ENCODE data around the gene CRAT. TPM values are rescaled to one million over a fixed set of nuclear protein-coding genes. Genes with fewer than 3 reads are reported as not detected.
A peak's percentile ranks its signal among the peaks of the same experiment; 100 is the strongest.

CRAT gene
- total RNA-seq, 2 experiments from 2014 or later, result 1.8 to 6.5 TPM

GRCh38 chr9:129101279-129101678 lies 9.3 kb downstream of the CRAT start:
- Histone ChIP-seq H3K4me3 (ENCODE audit: low read depth, low read length, poor library complexity, severe bottlenecking) (no peak overlapping the region), H3K36me3 (ENCODE audit: insufficient read depth, low read length) (no peaks in the 10 kb centered on the region), H3K4me1 (ENCODE audit: insufficient read depth, low read length, poor library complexity, severe bottlenecking) (no peaks in the 10 kb centered on the region), H2AFZ (ENCODE audit: low read length) (no peak overlapping the region), H3K79me2 (ENCODE audit: insufficient read depth, low read depth, low read length) (no peaks in the 10 kb centered on the region), H4K20me1 (ENCODE audit: insufficient read depth, low read length) (no peaks in the 10 kb centered on the region), H3K4me2 (ENCODE audit: low read length) (no peak overlapping the region), H3K9me3 (ENCODE audit: low read length) (no peaks in the 10 kb centered on the region), H3K27ac (ENCODE audit: low read depth, low read length, poor library complexity, severe bottlenecking) (no peak overlapping the region), H3K9me2 (ENCODE audit: insufficient read depth, low read length) (no peaks in the 10 kb centered on the region)
- ChIA-PET POLR2A (no interaction called here), CTCF (ENCODE audit: unreplicated experiment) (no interaction called here)
- intact Hi-C loops (cut with micrococcal nuclease; ENCODE audit: unreplicated experiment), result no loop called here
- TF ChIP-seq EZH2phosphoT487 (IDR thresholded peaks at IDR 0.05; ENCODE audit: borderline replicate concordance, low read depth, low read length) (no peak), CTCF (conservative IDR thresholded peaks at IDR 0.05; ENCODE audit: low read length) (no peak)
- DNase-seq (ENCODE audit: low spot score), result no peak
- no TSS peak for BruUV-seq (replicated peaks)

DNA sequence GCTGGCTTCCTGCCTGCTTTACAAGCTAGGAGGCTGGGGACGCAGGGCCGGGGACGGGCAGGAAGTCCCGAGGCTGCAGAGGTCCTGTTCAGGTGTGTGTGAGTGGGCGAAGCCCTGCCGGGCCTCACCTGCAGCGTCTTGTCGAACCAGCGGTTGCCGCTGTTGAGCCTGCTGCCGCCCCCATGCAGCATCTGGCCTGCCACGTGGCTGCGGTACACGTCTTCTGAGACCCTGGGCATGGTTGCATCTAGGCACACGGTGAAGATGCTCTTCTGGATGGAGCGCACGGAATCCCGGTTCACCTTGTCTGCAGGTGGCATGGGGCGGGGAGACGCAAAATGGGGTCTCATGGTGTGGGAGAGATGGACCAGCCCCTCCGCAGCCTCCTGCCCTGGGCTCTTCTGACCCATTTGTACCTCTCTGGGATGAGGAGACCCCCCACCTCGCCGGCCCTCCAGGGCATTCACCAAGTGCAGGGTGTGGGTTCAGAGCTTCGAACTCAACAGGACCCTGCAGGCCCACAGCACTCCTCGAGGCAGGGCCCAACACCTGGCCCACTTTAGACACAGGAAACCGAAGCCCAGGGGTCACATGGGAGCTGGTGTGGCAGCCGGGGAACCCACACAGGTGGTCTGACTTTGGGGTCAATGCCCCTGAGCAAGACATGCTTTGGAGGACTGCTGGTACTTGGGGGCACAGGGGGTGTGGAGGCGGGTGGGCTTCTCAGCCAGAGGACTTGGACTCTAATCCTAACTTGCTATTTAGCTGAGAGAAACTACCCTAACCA lies 10.0 kb downstream of the CRAT start:
- peak; percentile 56 for DNase-seq (ENCODE audit: low spot score)
- H3K4me1 ChIP-seq (ENCODE audit: insufficient read depth, low read length, poor library complexity, severe bottlenecking), result no peaks in the 10 kb centered on the region
- H2AFZ ChIP-seq (ENCODE audit: low read length), result 0 out of 2 replicates have a peak overlapping the region, but pooled peaks have one; percentile 8
- no peak overlapping the region for H3K27ac ChIP-seq (ENCODE audit: low read depth, low read length, poor library complexity, severe bottlenecking)
- CTCF ChIA-PET (ENCODE audit: unreplicated experiment), result no interaction called here
- H4K20me1 ChIP-seq (ENCODE audit: insufficient read depth, low read length), result no peaks in the 10 kb centered on the region
- TF ChIP-seq EZH2phosphoT487 (IDR thresholded peaks at IDR 0.05; ENCODE audit: borderline replicate concordance, low read depth, low read length), result no peak
- peak; percentile 62 for TF ChIP-seq CTCF (conservative IDR thresholded peaks at IDR 0.05; ENCODE audit: low read length)
- no TSS peak for BruUV-seq (replicated peaks)
- POLR2A ChIA-PET, result no interaction called here
- intact Hi-C loops (cut with micrococcal nuclease; ENCODE audit: unreplicated experiment), result no loop called here
- H3K4me3 ChIP-seq (ENCODE audit: low read depth, low read length, poor library complexity, severe bottlenecking), result no peak overlapping the region
- H3K79me2 ChIP-seq (ENCODE audit: insufficient read depth, low read depth, low read length), result no peaks in the 10 kb centered on the region
- no peak overlapping the region for H3K4me2 ChIP-seq (ENCODE audit: low read length)
- H3K9me2 ChIP-seq (ENCODE audit: insufficient read depth, low read length), result no peaks in the 10 kb centered on the region
- no peaks in the 10 kb centered on the region for H3K36me3 ChIP-seq (ENCODE audit: insufficient read depth, low read length)
- H3K9me3 ChIP-seq (ENCODE audit: low read length), result no peaks in the 10 kb centered on the region

DNA sequence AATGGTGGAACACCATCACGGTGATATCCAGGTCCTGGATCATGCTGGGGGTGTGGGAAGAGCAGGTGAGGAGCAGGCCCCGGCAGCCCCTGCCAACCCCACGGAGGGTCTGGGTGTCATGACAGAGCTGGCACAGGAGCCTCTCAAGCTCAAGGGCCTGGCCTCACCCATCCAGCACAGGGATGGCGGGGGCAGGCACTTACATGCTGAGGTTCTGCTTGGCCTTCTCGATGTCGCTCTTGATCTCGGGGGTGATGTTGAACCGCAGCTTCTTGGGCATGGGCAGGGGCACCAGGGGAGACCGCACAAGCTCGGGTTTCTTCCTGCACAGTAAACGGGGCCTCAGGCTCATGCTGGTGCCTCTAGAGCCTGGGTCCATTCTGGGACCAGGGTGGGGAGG lies 12.3 kb downstream of the CRAT start:
- H3K36me3 ChIP-seq (ENCODE audit: insufficient read depth, low read length), result no peaks in the 10 kb centered on the region
- DNase-seq (ENCODE audit: low spot score), result no peak
- no peaks in the 10 kb centered on the region for H4K20me1 ChIP-seq (ENCODE audit: insufficient read depth, low read length)
- H3K4me1 ChIP-seq (ENCODE audit: insufficient read depth, low read length, poor library complexity, severe bottlenecking), result no peaks in the 10 kb centered on the region
- no peak overlapping the region for H2AFZ ChIP-seq (ENCODE audit: low read length)
- no peak overlapping the region for H3K27ac ChIP-seq (ENCODE audit: low read depth, low read length, poor library complexity, severe bottlenecking)
- ChIA-PET CTCF (ENCODE audit: unreplicated experiment) (interaction anchor here (0.9 kb wide), 1 partner anchor 17 kb away, joined by 3 read pairs; no protein-coding TSS in a partner anchor), POLR2A (interaction anchor here (0.7 kb wide), 2 partner anchors 129 to 805 kb away, joined by 3 read pairs; no protein-coding TSS in a partner anchor)
- TF ChIP-seq CTCF (conservative IDR thresholded peaks at IDR 0.05; ENCODE audit: low read length), result no peak
- TF ChIP-seq EZH2phosphoT487 (IDR thresholded peaks at IDR 0.05; ENCODE audit: borderline replicate concordance, low read depth, low read length), result no peak
- no peaks in the 10 kb centered on the region for H3K9me2 ChIP-seq (ENCODE audit: insufficient read depth, low read length)
- no TSS peak for BruUV-seq (replicated peaks)
- H3K9me3 ChIP-seq (ENCODE audit: low read length), result no peaks in the 10 kb centered on the region
- intact Hi-C loops (cut with micrococcal nuclease; ENCODE audit: unreplicated experiment), result no loop called here
- no peak overlapping the region for H3K4me2 ChIP-seq (ENCODE audit: low read length)
- no peak overlapping the region for H3K4me3 ChIP-seq (ENCODE audit: low read depth, low read length, poor library complexity, severe bottlenecking)
- no peaks in the 10 kb centered on the region for H3K79me2 ChIP-seq (ENCODE audit: insufficient read depth, low read depth, low read length)

Measured in OCI-LY7 (cell line).